Measurements from ENCODE around the gene LATS1.
A peak's percentile ranks its signal among the peaks of the same experiment; 100 is the strongest.
"Not testable (repeated sequence)": the region's sequence is repeated elsewhere in the genome, so short reads cannot be mapped to it uniquely, and the experiment has no call there.

LATS1 gene

DNA sequence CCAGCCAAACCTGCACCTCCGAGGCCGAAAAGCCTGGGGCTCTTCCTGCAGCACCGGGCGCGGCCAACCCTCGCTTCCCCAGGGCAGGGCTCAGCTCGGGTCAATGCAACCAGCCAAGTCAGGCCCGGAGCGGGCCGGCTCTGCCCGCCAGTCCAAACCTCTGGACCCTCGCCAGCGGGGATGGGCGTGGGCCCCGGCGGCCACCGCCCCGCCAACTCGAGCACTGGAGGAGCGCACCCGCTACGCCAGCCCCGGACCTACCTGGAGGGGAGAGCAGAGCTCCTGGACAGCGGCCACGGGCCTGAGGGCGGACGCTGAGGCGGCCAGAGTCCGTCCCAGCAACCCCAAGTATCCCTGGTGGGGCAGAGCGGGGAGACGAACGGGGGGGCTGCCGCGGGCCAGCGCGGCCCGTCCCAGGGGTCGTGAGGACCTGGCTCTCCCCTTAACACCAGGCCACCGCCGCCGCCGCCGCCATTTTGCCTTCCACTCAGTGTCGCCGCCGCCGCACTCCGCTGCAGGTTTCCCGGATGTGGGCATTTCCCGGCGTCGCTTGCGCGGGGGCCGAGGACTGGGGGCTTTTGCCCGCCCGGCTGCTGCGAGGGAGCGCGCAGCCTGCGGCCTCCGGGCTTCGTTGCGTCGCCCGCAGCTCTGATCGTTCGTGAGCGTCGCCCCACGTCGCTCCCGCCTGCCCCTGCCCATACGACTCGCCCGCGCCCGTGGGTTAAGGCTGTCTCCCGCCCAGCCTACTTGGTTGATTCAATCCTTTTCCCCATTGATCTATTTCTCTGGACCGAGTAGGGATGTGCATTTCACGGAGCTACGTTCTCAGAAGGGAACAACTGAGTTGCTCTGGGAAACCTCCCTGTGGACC lies at the start of gene LATS1:
Gene LATS1, minus strand, starts transcription at position 514 of the 871 bp plus-strand sequence. CDS start 15,975 bp downstream, outside the sequence.
- Histone ChIP-seq H3K4me1 (ENCODE audit: control insufficient read depth, insufficient read depth, low read length) (no peaks in the 10 kb centered on the region), H3K9ac (ENCODE audit: low read length) (peak within 1 kb of the TSS; percentile 99), H3K9me3 (ENCODE audit: control insufficient read depth, low read length) (no peaks in the 10 kb centered on the region), H3K36me3 (ENCODE audit: control insufficient read depth, insufficient read depth, low read length) (no peaks in the 10 kb centered on the region), H3K4me3 (ENCODE audit: low read length) (peak within 1 kb of the TSS; percentile 63), H3K27me3 (ENCODE audit: control insufficient read depth, insufficient read depth, low read length) (no peaks in the 10 kb centered on the region)

DNA sequence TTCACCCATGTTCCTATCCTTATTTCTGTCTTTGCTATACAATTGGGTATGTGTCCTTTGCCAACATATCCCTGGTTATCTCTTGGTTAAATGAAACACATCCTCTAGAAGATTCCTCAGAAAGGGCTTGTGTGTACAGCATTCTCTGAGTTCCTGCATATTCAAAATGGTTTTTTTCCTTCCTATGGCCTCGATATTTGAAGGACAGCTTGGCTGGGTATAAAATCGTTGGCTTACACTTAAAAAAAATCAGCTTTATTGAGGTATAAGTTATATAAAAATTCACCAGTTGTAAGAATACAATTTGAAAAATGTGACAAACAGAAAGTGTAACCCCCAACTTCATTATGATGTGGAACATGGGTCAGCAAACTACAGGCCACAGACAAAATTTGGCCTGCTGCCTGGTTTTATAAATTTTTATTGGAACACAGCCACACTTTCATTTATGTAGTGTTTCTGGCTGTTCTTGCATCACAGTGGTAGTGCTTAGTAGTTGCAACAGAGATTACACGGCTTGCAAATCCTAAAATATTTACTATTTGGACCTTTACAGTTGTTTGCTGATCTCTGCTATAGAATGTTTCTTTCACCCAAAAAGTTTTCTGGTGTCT lies 48.4 kb upstream of the LATS1 start:
- no peak overlapping the region for H3K4me3 ChIP-seq (ENCODE audit: low read length)
- H3K4me1 ChIP-seq (ENCODE audit: control insufficient read depth, insufficient read depth, low read length): no peaks in the 10 kb centered on the region
- H3K9me3 ChIP-seq (ENCODE audit: control insufficient read depth, low read length): no peaks in the 10 kb centered on the region
- no peaks in the 10 kb centered on the region for H3K27me3 ChIP-seq (ENCODE audit: control insufficient read depth, insufficient read depth, low read length)
- no peaks in the 10 kb centered on the region for H3K36me3 ChIP-seq (ENCODE audit: control insufficient read depth, insufficient read depth, low read length)
- no peak overlapping the region for H3K9ac ChIP-seq (ENCODE audit: low read length)

DNA sequence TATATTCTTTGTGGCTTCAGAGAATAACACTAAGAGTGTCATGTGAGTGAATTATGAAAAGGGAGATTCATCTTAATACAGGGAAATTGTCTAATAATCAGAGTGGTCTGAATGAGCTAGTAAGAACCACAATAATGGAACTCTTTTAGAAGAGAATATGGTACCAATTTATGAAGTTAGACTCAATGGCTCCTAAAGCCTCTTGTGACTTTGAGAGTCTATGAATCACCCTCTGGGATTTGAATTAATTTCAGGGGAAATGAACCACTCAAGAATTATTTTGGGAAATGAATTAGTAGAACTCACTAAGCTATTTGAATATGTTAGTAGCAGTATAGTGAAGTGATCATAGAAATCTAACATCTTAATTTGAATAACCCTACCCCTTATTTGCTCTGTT lies 46.0 kb upstream of the LATS1 start:
- H3K36me3 ChIP-seq (ENCODE audit: control insufficient read depth, insufficient read depth, low read length): no peaks in the 10 kb centered on the region
- no peak overlapping the region for H3K9ac ChIP-seq (ENCODE audit: low read length)
- H3K27me3 ChIP-seq (ENCODE audit: control insufficient read depth, insufficient read depth, low read length): no peaks in the 10 kb centered on the region
- H3K4me1 ChIP-seq (ENCODE audit: control insufficient read depth, insufficient read depth, low read length): no peaks in the 10 kb centered on the region
- no peaks in the 10 kb centered on the region for H3K9me3 ChIP-seq (ENCODE audit: control insufficient read depth, low read length)
- no peak overlapping the region for H3K4me3 ChIP-seq (ENCODE audit: low read length)

DNA sequence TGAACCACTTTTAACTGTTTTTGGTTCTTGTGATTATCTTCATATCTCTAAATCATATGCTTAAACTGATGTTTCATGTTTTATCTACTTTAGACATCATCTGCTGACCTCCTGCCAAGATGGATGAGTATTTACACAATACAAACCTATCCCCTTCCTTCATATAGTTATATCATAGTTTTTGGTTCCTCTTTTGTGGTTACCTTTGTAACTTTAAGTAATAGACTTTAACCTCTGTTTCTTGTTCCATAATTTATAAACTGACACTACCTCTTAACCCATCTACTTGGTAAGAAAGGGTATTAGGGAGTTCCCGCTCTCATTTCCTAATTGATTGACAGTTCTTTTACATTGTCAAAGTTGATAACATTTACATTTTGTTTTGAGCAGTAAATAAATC lies 43.5 kb upstream of the LATS1 start:
- Histone ChIP-seq H3K9ac (ENCODE audit: low read length) (no peak overlapping the region), H3K4me1 (ENCODE audit: control insufficient read depth, insufficient read depth, low read length) (no peaks in the 10 kb centered on the region), H3K27me3 (ENCODE audit: control insufficient read depth, insufficient read depth, low read length) (no peaks in the 10 kb centered on the region), H3K36me3 (ENCODE audit: control insufficient read depth, insufficient read depth, low read length) (no peaks in the 10 kb centered on the region), H3K9me3 (ENCODE audit: control insufficient read depth, low read length) (no peaks in the 10 kb centered on the region), H3K4me3 (ENCODE audit: low read length) (no peak overlapping the region)

DNA sequence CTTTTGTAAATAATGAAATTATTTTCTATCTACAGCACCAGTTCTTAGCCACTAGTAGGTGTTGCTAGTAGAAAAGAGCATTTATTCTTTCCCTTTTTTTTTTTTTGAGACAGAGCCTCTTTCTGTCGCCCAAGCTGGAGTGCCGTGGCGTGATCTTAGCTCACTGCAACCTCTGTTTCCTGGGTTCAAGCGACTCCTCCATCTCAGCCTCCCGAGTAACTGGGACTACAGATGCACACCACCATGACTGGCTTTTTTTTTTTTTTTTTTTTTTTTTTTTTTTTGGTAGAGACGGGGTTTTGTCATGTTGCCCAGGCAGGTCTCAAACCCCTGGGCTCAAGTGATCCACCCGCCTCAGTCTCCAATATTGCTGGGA lies 38.3 kb upstream of the LATS1 start:
- Histone ChIP-seq H3K36me3 (ENCODE audit: control insufficient read depth, insufficient read depth, low read length) (no peaks in the 10 kb centered on the region), H3K9me3 (ENCODE audit: control insufficient read depth, low read length) (no peaks in the 10 kb centered on the region), H3K27me3 (ENCODE audit: control insufficient read depth, insufficient read depth, low read length) (no peaks in the 10 kb centered on the region), H3K4me3 (ENCODE audit: low read length) (no peak overlapping the region), H3K9ac (ENCODE audit: low read length) (no peak overlapping the region), H3K4me1 (ENCODE audit: control insufficient read depth, insufficient read depth, low read length) (no peaks in the 10 kb centered on the region)

DNA sequence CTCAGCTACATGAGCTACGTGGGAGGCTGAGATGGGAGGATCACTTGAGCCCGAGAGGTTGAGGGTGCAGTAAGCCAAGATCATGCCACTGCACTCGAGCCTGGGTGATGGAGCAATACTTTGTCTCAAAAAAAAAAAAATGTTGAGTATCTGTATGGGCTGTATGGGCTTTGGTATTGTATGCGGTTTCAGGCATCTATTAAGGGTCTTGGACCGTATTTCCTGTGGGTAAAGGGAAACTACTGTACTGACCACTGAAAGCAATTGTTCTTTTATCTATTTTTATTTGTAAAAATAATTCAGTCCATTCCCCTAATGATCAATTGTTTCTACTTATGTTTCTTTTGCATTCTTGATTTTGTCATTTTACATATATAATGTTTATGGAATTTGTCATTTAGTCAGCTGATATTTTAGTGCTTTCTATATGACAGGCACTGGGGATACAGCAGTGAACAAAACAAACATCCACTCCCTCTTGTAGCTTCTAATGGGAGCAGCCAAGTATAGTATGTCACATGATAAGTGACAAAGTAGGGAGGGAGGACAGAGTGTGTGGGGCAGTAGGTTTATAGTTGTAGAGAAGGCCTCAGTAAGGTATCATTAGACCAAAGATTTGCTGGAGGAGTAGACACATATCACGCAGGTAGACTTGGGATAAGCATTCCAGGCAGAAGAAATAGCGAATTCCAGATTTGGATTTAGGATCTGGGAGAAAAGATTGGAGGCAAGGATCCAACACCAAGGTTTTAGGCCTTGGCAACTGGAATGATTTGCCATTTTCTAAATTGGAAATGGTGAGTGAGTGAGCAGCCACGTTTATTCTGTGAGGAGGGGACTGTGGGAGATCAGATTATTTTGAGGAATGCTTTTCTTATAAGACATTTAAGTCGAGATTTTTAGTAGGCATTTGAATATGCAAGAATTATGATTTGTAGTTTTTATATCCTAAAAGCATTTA lies 37.7 kb upstream of the LATS1 start:
- H3K4me3 ChIP-seq (ENCODE audit: low read length): no peak overlapping the region
- no peaks in the 10 kb centered on the region for H3K9me3 ChIP-seq (ENCODE audit: control insufficient read depth, low read length)
- H3K36me3 ChIP-seq (ENCODE audit: control insufficient read depth, insufficient read depth, low read length): no peaks in the 10 kb centered on the region
- H3K9ac ChIP-seq (ENCODE audit: low read length): no peak overlapping the region
- H3K27me3 ChIP-seq (ENCODE audit: control insufficient read depth, insufficient read depth, low read length): no peaks in the 10 kb centered on the region
- peaks cover 1% of the 10 kb centered on the region for H3K4me1 ChIP-seq (ENCODE audit: control insufficient read depth, insufficient read depth, low read length)

DNA sequence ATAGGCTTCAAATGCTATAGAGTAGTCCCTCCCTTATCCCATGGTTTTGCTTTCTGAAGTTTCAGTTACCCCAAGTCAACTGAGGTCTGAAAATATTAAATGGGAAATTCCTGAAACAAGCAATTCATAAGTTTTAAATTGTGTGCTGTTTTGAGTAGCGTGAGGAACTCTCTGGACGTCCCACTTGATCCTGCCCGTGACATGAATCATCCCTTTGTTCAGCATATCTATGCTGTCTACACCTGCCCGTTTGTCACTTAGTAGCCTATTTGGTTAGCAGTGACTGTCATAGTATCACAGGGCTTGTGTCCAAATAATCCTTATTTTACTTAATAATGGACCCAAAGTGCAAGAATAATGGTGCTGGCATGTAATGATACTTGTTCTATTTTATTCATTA lies 36.6 kb upstream of the LATS1 start:
- no peaks in the 10 kb centered on the region for H3K27me3 ChIP-seq (ENCODE audit: control insufficient read depth, insufficient read depth, low read length)
- peaks cover 4% of the 10 kb centered on the region for H3K4me1 ChIP-seq (ENCODE audit: control insufficient read depth, insufficient read depth, low read length)
- H3K36me3 ChIP-seq (ENCODE audit: control insufficient read depth, insufficient read depth, low read length): no peaks in the 10 kb centered on the region
- no peak overlapping the region for H3K4me3 ChIP-seq (ENCODE audit: low read length)
- no peak overlapping the region for H3K9ac ChIP-seq (ENCODE audit: low read length)
- H3K9me3 ChIP-seq (ENCODE audit: control insufficient read depth, low read length): no peaks in the 10 kb centered on the region

DNA sequence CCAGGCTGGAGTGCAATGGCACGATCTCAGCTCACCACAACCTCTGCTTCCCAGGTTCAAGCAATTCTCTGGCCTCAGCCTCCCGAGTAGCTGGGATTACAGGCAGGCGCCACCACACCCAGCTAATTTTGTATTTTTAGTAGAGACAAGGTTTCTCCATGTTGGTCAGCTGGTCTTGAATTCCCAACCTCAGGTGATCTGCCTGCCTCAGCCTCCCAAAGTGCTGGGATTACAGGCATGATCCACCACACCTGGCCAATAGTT lies 35.4 kb upstream of the LATS1 start:
- H3K9ac ChIP-seq (ENCODE audit: low read length); H3K27me3 ChIP-seq (ENCODE audit: control insufficient read depth, insufficient read depth, low read length); H3K4me3 ChIP-seq (ENCODE audit: low read length); H3K36me3 ChIP-seq (ENCODE audit: control insufficient read depth, insufficient read depth, low read length); H3K9me3 ChIP-seq (ENCODE audit: control insufficient read depth, low read length); H3K4me1 ChIP-seq (ENCODE audit: control insufficient read depth, insufficient read depth, low read length): not testable (repeated sequence)

DNA sequence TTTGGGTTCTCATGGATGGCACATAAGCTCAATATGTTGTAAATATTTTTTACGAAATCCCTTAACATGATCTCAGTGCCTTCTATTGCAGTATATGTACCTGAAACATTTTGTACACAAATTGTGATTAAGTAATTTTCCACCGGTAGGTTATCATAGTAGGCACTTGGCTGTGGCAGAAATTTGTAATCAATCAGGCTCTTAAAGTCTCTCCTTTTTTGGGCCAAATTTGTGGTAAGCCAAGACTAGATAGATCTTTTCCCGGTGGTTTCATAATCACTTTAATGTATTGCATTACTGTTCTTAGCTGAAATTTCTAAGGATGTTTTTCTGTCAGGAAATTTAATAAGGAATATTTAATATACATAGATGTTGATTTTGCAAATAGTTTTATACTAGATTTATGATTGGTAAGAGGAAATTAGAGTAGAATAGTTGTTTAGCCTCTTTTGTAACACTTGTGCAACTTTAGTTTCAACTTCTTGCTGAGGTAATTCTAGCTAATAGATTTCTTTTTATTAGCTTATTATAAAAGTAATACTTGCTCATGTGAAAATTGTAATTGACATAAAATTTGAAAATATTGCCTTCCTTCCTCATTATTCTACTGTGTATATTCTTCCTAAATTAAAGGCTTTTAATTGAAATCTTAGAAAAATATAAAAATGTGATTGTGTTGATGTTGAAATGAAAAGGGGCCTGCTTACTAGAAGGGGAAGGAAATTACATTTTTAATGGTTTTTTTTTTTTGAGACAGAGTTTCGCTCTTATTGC lies 34.9 kb upstream of the LATS1 start:
- H3K9ac ChIP-seq (ENCODE audit: low read length): no peak overlapping the region
- no peak overlapping the region for H3K4me3 ChIP-seq (ENCODE audit: low read length)
- no peaks in the 10 kb centered on the region for H3K36me3 ChIP-seq (ENCODE audit: control insufficient read depth, insufficient read depth, low read length)
- H3K27me3 ChIP-seq (ENCODE audit: control insufficient read depth, insufficient read depth, low read length): no peaks in the 10 kb centered on the region
- H3K9me3 ChIP-seq (ENCODE audit: control insufficient read depth, low read length): no peaks in the 10 kb centered on the region
- H3K4me1 ChIP-seq (ENCODE audit: control insufficient read depth, insufficient read depth, low read length): peaks cover 7% of the 10 kb centered on the region

DNA sequence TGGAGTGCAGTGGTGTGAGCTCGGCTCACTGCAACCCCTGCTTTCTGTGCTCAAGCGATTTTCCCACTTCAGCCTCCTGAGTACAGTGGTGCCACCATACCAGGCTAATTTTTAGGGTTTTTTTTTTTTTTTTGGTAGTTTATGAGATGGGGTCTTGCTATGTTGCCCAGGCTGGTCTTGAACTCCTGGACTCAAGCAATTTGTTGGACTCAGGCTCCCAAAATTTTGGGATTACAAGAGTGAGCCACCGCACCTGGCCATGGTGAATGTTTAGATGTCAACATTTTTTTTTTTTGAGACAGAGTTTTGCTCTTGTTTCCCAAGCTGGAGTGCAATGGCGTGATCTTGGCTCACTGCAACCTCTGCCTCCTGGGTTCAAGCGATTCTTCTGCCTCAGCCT lies 34.0 kb upstream of the LATS1 start:
- not testable (repeated sequence) for H3K9me3 ChIP-seq (ENCODE audit: control insufficient read depth, low read length); H3K4me1 ChIP-seq (ENCODE audit: control insufficient read depth, insufficient read depth, low read length); H3K27me3 ChIP-seq (ENCODE audit: control insufficient read depth, insufficient read depth, low read length); H3K4me3 ChIP-seq (ENCODE audit: low read length); H3K9ac ChIP-seq (ENCODE audit: low read length); H3K36me3 ChIP-seq (ENCODE audit: control insufficient read depth, insufficient read depth, low read length)

DNA sequence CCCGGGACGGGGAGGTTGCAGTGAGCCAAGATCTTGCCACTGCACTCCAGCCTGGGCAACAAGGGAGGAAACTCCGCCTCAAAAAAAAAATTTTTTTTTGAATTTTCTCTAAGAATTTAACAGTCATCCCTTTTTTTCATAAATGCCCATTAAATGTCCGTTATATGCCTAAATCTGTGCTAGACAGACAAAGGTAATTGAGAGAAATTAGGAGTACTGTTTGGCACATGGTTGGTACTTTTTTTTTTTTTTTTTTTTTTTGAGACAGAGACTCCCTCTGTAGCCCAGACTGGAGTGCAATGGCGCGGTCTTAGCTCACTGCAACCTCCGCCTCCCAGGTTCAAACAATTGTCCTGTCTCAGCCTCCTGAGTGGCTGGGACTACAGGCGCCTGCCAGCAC lies 33.3 kb upstream of the LATS1 start:
- no peaks in the 10 kb centered on the region for H3K27me3 ChIP-seq (ENCODE audit: control insufficient read depth, insufficient read depth, low read length)
- H3K4me3 ChIP-seq (ENCODE audit: low read length): no peak overlapping the region
- H3K9ac ChIP-seq (ENCODE audit: low read length): no peak overlapping the region
- H3K4me1 ChIP-seq (ENCODE audit: control insufficient read depth, insufficient read depth, low read length): peaks cover 7% of the 10 kb centered on the region
- H3K9me3 ChIP-seq (ENCODE audit: control insufficient read depth, low read length): no peaks in the 10 kb centered on the region
- no peaks in the 10 kb centered on the region for H3K36me3 ChIP-seq (ENCODE audit: control insufficient read depth, insufficient read depth, low read length)

Data from mucosa of stomach (tissue), 1 donor.